Measurements from ENCODE around the gene FAU. TPM values are rescaled to one million over a fixed set of nuclear protein-coding genes. Genes with fewer than 3 reads are reported as not detected.

FAU gene
- 229 and 277 TPM in 2 replicates for total RNA-seq

GRCh38 chr11:65121865-65122696 lies at the start of gene FAU, which contains the start of gene MRPL49:
FAU (minus strand) TSS chr11:65122134; CDS start chr11:65121813, 321 bp downstream.
MRPL49 (plus strand) TSS chr11:65122321; CDS start chr11:65122347, 26 bp downstream.

GRCh38 chr11:65170058-65170534 lies 48.2 kb upstream of the FAU start, which contains the start of gene SPDYC:
SPDYC (plus strand) TSS chr11:65170233; CDS start chr11:65171358, 1,125 bp downstream.

DNA sequence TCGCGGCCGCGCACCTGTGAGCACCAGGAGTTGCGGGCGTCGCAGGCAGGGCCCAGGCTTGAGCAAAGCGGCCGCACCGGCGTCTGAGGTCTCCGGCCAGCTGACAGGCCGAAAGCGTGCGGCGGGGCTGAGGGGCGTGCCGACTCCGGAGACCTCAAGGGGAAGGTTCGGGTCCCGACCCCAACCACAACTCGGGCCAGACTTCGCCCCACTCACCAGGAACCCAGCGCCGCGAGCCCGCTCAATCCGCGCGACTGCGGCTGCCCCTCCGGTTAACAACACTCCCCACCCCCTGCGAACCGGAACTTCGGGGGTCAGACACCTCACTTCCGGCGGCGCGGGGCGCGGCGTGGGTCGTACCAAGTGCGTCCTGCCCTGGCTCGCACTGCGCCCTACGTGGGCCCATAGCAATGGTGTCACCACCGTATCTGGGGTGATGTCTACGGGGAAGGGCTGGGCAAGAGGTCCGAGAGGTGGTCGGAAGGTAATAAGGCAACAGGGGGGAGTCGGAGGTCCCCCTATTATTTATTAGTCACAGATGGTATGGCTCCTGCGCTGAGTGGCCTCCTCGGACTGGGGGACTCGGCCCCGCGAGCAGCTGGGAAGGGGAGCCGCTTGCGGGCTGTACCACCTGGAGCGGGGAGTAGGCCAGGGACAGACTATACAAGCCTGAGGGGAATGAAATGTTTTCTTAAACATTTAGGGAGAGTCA lies 12.5 kb upstream of the FAU start, which contains the start of gene SYVN1:
Gene SYVN1 (minus strand): TSS at position 280 of the 712 bp plus-strand sequence. CDS start 918 bp downstream, outside the sequence.

DNA sequence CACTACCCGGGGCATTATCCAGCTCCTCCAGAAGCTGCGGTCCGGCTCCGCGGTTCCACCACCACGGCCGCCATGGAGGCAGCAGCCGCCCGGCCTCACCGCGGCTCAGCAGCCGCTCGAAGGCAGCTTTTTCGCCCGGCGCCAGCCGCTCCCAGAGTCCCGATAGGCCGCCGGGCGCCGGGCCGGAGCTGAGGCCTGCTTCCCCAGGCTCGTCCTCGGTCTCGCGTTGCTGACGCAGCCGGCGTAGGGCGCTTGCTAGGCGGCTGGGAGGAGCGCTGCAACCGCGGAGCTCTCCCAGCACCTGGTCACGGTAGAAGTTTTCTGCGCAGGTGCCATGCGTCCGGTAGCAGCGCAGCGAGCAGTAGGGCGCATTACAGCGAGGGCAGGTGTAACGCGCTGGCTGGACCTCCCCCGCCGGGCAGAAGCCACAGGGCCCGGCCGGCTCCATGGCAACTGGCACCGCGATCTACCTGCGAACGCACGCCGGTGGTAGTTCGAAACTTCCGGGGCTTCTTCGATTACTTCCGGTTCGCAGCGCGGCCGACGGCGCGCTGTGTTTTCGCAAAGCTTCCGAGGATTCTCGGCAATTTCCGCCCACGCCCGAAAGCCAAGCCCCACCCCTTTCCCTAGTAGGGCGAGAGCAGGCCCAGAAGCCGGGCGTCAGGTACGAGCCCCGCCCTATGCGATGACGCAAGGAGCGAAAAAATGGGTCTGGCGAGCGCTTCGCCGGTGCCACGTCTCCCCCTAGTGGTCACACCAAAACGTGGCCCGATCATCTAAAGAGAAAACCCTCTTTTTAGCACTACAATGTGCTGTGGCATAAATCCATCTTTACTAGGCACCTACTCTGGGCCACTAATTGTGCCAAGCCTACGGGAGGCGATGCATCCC lies 4.5 kb downstream of the FAU start, which contains the start of gene ZNHIT2:
Gene ZNHIT2 (minus strand): TSS at position 496 of the 891 bp plus-strand sequence. CDS start 48 bp downstream, at position 448.

DNA sequence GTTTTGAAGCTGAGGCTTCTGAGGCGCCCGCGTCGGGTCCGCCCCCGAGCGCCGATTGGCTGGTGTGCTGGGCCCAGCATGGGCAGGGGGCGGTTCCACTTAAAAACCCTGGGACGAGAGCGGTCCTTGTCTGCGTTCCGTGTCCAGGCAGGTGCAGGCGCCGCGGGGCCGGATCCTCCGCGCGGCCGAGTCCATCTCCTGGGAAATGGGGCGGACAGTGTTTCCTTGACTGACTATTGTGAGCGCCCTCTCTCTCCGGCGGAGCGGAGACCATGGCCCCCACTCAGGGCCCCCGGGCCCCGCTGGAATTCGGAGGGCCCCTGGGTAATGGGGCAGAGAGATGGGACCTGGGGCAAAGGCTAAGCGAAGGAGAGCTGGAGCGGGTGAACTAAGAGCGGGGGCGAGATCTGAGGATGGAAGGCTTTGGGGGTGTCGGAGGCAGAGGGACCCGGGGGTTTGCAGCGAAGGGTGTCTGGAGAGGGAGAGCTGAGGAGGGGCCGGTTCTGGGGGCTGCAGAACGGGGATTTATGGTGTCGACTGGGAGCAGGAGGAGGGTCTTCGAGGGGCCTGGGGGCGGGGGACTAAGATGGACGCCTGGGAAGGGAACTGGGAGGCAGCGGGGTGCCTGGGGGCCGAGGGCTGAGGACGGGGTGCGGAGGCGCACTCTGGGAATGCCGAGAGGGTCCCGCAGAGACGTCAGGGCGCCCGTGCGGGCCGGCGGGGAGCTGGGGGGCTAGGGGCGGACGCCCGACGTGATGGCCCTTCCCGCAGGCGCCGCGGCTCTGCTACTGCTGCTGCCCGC lies 10.0 kb downstream of the FAU start, which contains the start of gene TM7SF2:
Gene TM7SF2 (plus strand): TSS at position 129 of the 802 bp plus-strand sequence. CDS start 144 bp downstream, at position 273.

GRCh38 chr11:65095974-65096806 lies 25.7 kb downstream of the FAU start, which contains the start of gene VPS51:
VPS51 (plus strand) TSS chr11:65096214; CDS start chr11:65096251, 37 bp downstream.

GRCh38 chr11:65083834-65084597 lies 37.9 kb downstream of the FAU start, which contains the start of the genes CDCA5 and ZFPL1:
CDCA5 (minus strand) TSS chr11:65084040; CDS start chr11:65083978, 62 bp downstream.
ZFPL1 (plus strand) TSS chr11:65084222; CDS start chr11:65084699, 477 bp downstream.

Other genes starting within 250 kb of the FAU start
- 61.5 and 111 TPM in 2 replicates for gene EHD1, start 243.5 kb downstream of the FAU start, total RNA-seq
- gene ATG2A, start 204.9 kb downstream of the FAU start, total RNA-seq: 15.4 and 17.5 TPM in 2 replicates
- 7.6 and 12.4 TPM in 2 replicates for gene PPP2R5B, start 197.4 kb downstream of the FAU start, total RNA-seq
- not detected in 2 replicates for gene GPHA2, start 186.2 kb downstream of the FAU start, total RNA-seq
- gene MAJIN, start 150.0 kb downstream of the FAU start, total RNA-seq: not detected in 2 replicates
- 0.50 and 0.77 TPM in 2 replicates for gene BATF2, start 125.2 kb downstream of the FAU start, total RNA-seq
- gene ARL2, start 108.0 kb downstream of the FAU start, total RNA-seq: 74.7 and 104 TPM in 2 replicates
- 7.4 and 10.4 TPM in 2 replicates for gene SNX15, start 94.7 kb downstream of the FAU start, total RNA-seq
- 8.4 and 20.3 TPM in 2 replicates for gene SAC3D1, start 80.9 kb downstream of the FAU start, total RNA-seq
- 24.7 and 31.5 TPM in 2 replicates for gene NAALADL1, start 63.6 kb downstream of the FAU start, total RNA-seq
- 7.1 and 18.6 TPM in 2 replicates for gene CDCA5, start 38.1 kb downstream of the FAU start, total RNA-seq
- 34.0 and 36.2 TPM in 2 replicates for gene ZFPL1, start 37.9 kb downstream of the FAU start, total RNA-seq
- gene VPS51, start 25.9 kb downstream of the FAU start, total RNA-seq: 153 and 194 TPM in 2 replicates
- 13.1 and 49.4 TPM in 2 replicates for gene TM7SF2, start 10.3 kb downstream of the FAU start, total RNA-seq
- gene ZNHIT2, start 4.4 kb downstream of the FAU start, total RNA-seq: 11.4 and 12.0 TPM in 2 replicates
- 43.4 and 52.5 TPM in 2 replicates for gene MRPL49, start 187 bp upstream of the FAU start, total RNA-seq
- gene SYVN1, start 12.4 kb upstream of the FAU start, total RNA-seq: 19.4 and 47.6 TPM in 2 replicates
- gene SPDYC, start 48.1 kb upstream of the FAU start, total RNA-seq: not detected in 2 replicates
- 88.1 and 117 TPM in 2 replicates for gene CAPN1, start 59.8 kb upstream of the FAU start, total RNA-seq
- 5.9 and 23.0 TPM in 2 replicates for gene POLA2, start 139.8 kb upstream of the FAU start, total RNA-seq
- 13.3 and 17.2 TPM in 2 replicates for gene CDC42EP2, start 192.7 kb upstream of the FAU start, total RNA-seq
- 33.5 and 41.6 TPM in 2 replicates for gene DPF2, start 211.7 kb upstream of the FAU start, total RNA-seq
- 0.11 and 0.37 TPM in 2 replicates for gene TIGD3, start 232.6 kb upstream of the FAU start, total RNA-seq

Data from uterine smooth muscle cell (primary cell).